ENCODE results near the gene CCDC85C. TPM values are rescaled to one million over a fixed set of nuclear protein-coding genes. Genes with fewer than 3 reads are reported as not detected.

CCDC85C gene
- polyA plus RNA-seq, 1 of the 3 experiments (the other 2 are of a cell fraction): 9.6 TPM

GRCh38 chr14:99468081-99468480 is 135.9 kb downstream of the CCDC85C start:
- peaks cover 6% of the 10 kb centered on the region in 2 experiments; a peak in 3 of 4 replicates for H3K4me1 ChIP-seq (ENCODE audit: control insufficient read depth in 1 of 2, insufficient read depth in 2 of 2, low read depth in 1 of 2, low read length in 1 of 2)
- peaks cover 3 to 26% of the 10 kb centered on the region in 2 experiments for H3K36me3 ChIP-seq (replicated peaks in 1 of 2; ENCODE audit: control insufficient read depth in 1 of 2, insufficient read depth in 2 of 2, low read length in 1 of 2)
- ChIA-PET POLR2A (no interaction called here), CTCF (interaction anchor here (2.1 kb wide), 1 partner anchor 52 kb away, joined by 5 read pairs; no protein-coding TSS in a partner anchor)
- no peak overlapping the region for H3K4me2 ChIP-seq
- H3F3A ChIP-seq (replicated peaks; ENCODE audit: insufficient read depth): peaks cover 4% of the 10 kb centered on the region
- DNase-seq: no peak
- H3K9ac ChIP-seq: no peak overlapping the region
- peaks cover 64% of the 10 kb centered on the region for H4K20me1 ChIP-seq (ENCODE audit: insufficient read depth)
- no peak overlapping the region for H3K4me3 ChIP-seq (ENCODE audit: low read depth in 2 of 2, low read length in 1 of 2)
- H3K9me2 ChIP-seq: no peaks in the 10 kb centered on the region
- H2AFZ ChIP-seq (ENCODE audit: low read depth): no peak overlapping the region
- TF ChIP-seq RFX5 (IDR thresholded peaks at IDR 0.05; ENCODE audit: low read length) (no peak), RAD21 (IDR thresholded peaks at IDR 0.05; ENCODE audit: low read length) (no peak), FOSL2 (IDR thresholded peaks at IDR 0.05; ENCODE audit: borderline replicate concordance, low read depth) (no peak), GATA2 (CRISPR knock-in tag; IDR thresholded peaks at IDR 0.05) (no peak), USF2 (IDR thresholded peaks at IDR 0.05; ENCODE audit: borderline replicate concordance, low read depth, low read length) (no peak), TEAD4 (IDR thresholded peaks at IDR 0.05; ENCODE audit: borderline replicate concordance, insufficient read depth) (no peak), RXRA (IDR thresholded peaks at IDR 0.05; ENCODE audit: borderline replicate concordance, low read depth) (no peak), NRF1 (IDR thresholded peaks at IDR 0.05; ENCODE audit: low read depth, low read length) (no peak), ZBTB33 (IDR thresholded peaks at IDR 0.05; ENCODE audit: borderline replicate concordance, low read depth) (no peak), FOXM1 (IDR thresholded peaks at IDR 0.05; ENCODE audit: low read depth) (no peak), NFIC (IDR thresholded peaks at IDR 0.05; ENCODE audit: borderline replicate concordance) (no peak), CHD2 (IDR thresholded peaks at IDR 0.05; ENCODE audit: low read length, partially characterized antibody) (no peak), PBX3 (IDR thresholded peaks at IDR 0.05) (no peak), USF1 (IDR thresholded peaks at IDR 0.05; ENCODE audit: borderline replicate concordance, low read depth) (no peak)
- TF ChIP-seq, protein P1, sequence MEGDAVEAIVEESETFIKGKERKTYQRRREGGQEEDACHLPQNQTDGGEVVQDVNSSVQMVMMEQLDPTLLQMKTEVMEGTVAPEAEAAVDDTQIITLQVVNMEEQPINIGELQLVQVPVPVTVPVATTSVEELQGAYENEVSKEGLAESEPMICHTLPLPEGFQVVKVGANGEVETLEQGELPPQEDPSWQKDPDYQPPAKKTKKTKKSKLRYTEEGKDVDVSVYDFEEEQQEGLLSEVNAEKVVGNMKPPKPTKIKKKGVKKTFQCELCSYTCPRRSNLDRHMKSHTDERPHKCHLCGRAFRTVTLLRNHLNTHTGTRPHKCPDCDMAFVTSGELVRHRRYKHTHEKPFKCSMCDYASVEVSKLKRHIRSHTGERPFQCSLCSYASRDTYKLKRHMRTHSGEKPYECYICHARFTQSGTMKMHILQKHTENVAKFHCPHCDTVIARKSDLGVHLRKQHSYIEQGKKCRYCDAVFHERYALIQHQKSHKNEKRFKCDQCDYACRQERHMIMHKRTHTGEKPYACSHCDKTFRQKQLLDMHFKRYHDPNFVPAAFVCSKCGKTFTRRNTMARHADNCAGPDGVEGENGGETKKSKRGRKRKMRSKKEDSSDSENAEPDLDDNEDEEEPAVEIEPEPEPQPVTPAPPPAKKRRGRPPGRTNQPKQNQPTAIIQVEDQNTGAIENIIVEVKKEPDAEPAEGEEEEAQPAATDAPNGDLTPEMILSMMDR (IDR thresholded peaks at IDR 0.05): no peak
- no peaks in the 10 kb centered on the region for H3K27me3 ChIP-seq (ENCODE audit: insufficient read depth)
- 94% methylated on average over 4 of the region's 4 CpGs for WGBS (ENCODE audit: low lambda C conversion rate)
- peaks cover 80% of the 10 kb centered on the region for H3K79me2 ChIP-seq (ENCODE audit: insufficient read depth)
- no peak overlapping the region for H3K27ac ChIP-seq (ENCODE audit: low read depth in 2 of 2, low read length in 1 of 2)
- H3K9me3 ChIP-seq: no peaks in the 10 kb centered on the region
